Erythroblast (primary cell): ENCODE results near the gene SNAI1.
"Not testable (repeated sequence)": the region's sequence is repeated elsewhere in the genome, so short reads cannot be mapped to it uniquely, and the experiment has no call there.

Experiments used
- DNase-seq, 2 experiments: peaks; one replicate each; lab custom pipeline; 2025; lab: John Stamatoyannopoulos, UW
- GATA1 ChIP-seq: IDR thresholded peaks from 2 replicates; pipeline ENCODE4 v1.6.1; 2011; ENCODE audit warnings: low read depth, mild to moderate bottlenecking, control low read depth, low read length, moderate library complexity
- POLR2A ChIP-seq: IDR thresholded peaks from 2 replicates; pipeline ENCODE4 v1.6.1; 2011; ENCODE audit warnings: mild to moderate bottlenecking, low read length

The SNAI1 gene

GRCh38 chr20:49948809-49949507 lies 33.8 kb upstream of the SNAI1 start:
- no peak for DNase-seq
- no peak for TF ChIP-seq POLR2A
- TF ChIP-seq GATA1, result no peak

- TF ChIP-seq GATA1 (no peak), POLR2A (no peak)
- DNase-seq, result no peak
Measured at GRCh38 chr20:49951151-49951550, 31.6 kb upstream of the SNAI1 start.

- TF ChIP-seq GATA1, result no peak
- no peak for TF ChIP-seq POLR2A
Measured at GRCh38 chr20:49955167-49955566, 27.6 kb upstream of the SNAI1 start.

GRCh38 chr20:49955830-49956396 lies 26.9 kb upstream of the SNAI1 start:
- not testable (repeated sequence) for DNase-seq

More at GRCh38 chr20:49955167-49955566, 27.6 kb upstream of the SNAI1 start:
- DNase-seq, result no peak

- DNase-seq, result no peak
- no peak for TF ChIP-seq POLR2A
- no peak for TF ChIP-seq GATA1
Measured at GRCh38 chr20:49956689-49957088, 26.1 kb upstream of the SNAI1 start.

GRCh38 chr20:49957089-49957938 lies 25.5 kb upstream of the SNAI1 start:
- not testable (repeated sequence) for DNase-seq

- DNase-seq, result no peak
- TF ChIP-seq GATA1 (no peak), POLR2A (no peak)
Measured at GRCh38 chr20:49961413-49961812, 21.4 kb upstream of the SNAI1 start.

- peak; percentile 62 to 74 for DNase-seq
- TF ChIP-seq GATA1 (no peak), POLR2A (no peak)
Measured at GRCh38 chr20:49964964-49965780, 17.6 kb upstream of the SNAI1 start.

- no peak for DNase-seq
Measured at GRCh38 chr20:49965781-49966305, 16.9 kb upstream of the SNAI1 start.

GRCh38 chr20:49966861-49967260 lies 15.9 kb upstream of the SNAI1 start:
- TF ChIP-seq POLR2A, result no peak
- no peak for TF ChIP-seq GATA1
- no peak for DNase-seq

More at GRCh38 chr20:49965781-49966305, 16.9 kb upstream of the SNAI1 start:
- TF ChIP-seq POLR2A (no peak), GATA1 (no peak)

- TF ChIP-seq GATA1, result no peak
- TF ChIP-seq POLR2A, result no peak
- no peak for DNase-seq
Measured at GRCh38 chr20:49969234-49969633, 13.5 kb upstream of the SNAI1 start.

GRCh38 chr20:49969946-49970345 lies 12.8 kb upstream of the SNAI1 start:
- TF ChIP-seq POLR2A, result no peak
- TF ChIP-seq GATA1, result no peak
- DNase-seq, result no peak

GRCh38 chr20:49970498-49970897 lies 12.3 kb upstream of the SNAI1 start:
- no peak for DNase-seq
- TF ChIP-seq GATA1, result no peak
- no peak for TF ChIP-seq POLR2A

GRCh38 chr20:49973981-49974380 lies 8.8 kb upstream of the SNAI1 start:
- TF ChIP-seq POLR2A (no peak), GATA1 (no peak)
- DNase-seq, result no peak

GRCh38 chr20:49976542-49976941 lies 6.2 kb upstream of the SNAI1 start:
- DNase-seq, result no peak
- no peak for TF ChIP-seq POLR2A
- no peak for TF ChIP-seq GATA1

GRCh38 chr20:49977740-49978139 lies 5.0 kb upstream of the SNAI1 start:
- not testable (repeated sequence) for DNase-seq
